ENCODE results near the gene SRCAP.
"Not testable (repeated sequence)": the region's sequence is repeated elsewhere in the genome, so short reads cannot be mapped to it uniquely, and the experiment has no call there.

SRCAP gene

GRCh38 chr16:30699615-30700099, 686 bp downstream of the SRCAP start:
- DNase-seq = no peak

DNA sequence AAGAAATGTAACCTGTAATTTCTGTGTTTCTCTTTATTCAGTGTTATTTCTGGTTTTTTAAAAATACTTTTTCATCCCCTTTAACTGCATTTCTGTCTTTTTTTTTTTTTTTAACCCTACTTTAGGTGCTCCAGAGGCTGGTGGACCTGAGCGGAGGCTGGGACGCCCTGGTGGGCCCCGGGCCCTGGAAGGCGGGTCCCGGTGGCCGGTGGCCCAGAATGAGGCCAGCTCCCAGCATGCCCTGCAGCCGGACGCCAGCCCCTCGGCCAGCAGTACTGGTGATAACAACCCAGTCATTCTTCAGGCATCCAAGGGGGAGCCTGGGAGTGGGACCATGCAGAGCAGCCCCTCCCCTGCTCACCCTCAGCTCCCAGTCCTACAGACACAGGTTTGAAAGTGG, 1.5 kb downstream of the SRCAP start:
- no peak for DNase-seq

- DNase-seq = no peak
Observed at GRCh38 chr16:30700971-30701370, 2.0 kb downstream of the SRCAP start.

- not testable (repeated sequence) for DNase-seq
Observed at GRCh38 chr16:30703071-30703470, 4.1 kb downstream of the SRCAP start.

DNA sequence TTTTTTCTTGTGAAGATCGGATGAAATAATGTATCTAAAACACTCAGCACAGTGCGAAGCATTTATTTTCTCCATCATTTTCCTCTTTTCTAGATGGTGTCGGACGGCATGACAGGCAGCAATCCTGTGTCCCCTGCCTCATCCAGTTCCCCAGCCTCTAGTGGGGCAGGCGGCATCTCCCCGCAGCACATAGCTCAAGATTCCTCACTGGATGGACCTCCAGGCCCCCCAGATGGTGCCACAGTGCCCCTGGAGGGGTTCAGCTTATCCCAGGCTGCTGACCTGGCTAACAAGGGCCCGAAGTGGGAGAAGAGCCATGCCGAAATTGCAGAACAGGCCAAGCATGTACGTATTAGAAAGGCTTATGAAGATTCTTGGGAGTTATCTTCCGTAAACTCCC, 5.0 kb downstream of the SRCAP start:
- no peak for DNase-seq

GRCh38 chr16:30706046-30706445, 7.1 kb downstream of the SRCAP start:
- no peak for DNase-seq

DNA sequence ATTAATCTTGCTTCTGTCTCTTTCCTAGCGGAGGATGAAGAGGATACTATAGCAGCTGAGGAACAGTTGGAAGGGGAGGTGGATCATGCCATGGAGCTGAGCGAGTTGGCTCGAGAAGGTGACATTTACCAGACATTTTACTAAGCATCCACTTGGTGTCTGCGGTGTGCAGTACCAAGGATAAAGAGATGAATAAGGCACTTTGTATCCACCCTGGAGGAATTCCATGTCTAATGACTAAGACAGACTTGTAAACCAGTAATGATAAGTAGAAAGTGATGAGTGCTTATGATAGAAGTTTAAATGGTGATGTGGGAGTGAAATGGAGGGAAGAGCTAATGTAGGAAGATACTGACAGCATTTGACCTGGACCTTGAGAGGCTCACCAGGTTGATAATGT, 12.0 kb downstream of the SRCAP start:
- no peak for DNase-seq

GRCh38 chr16:30711712-30712111, 12.7 kb downstream of the SRCAP start:
- no peak for DNase-seq

- DNase-seq = peak; percentile 67
Observed at GRCh38 chr16:30715750-30716445, 16.9 kb downstream of the SRCAP start.

GRCh38 chr16:30720086-30720485, 21.1 kb downstream of the SRCAP start:
- no peak for DNase-seq

GRCh38 chr16:30720694-30721093, 21.7 kb downstream of the SRCAP start:
- no peak for DNase-seq

DNA sequence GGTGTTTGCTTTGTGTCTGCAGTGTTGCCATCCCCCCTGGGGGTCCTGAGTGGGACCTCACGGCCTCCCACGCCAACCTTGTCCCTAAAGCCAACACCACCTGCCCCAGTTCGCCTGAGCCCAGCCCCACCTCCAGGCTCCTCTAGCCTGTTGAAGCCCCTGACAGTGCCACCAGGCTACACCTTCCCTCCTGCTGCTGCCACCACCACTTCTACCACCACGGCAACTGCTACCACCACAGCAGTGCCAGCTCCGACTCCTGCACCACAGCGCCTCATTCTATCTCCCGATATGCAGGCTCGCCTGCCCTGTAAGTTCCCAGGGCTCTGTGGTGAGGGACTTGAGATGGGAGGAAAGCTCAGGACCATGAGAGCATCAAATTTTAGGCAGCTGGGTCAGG, 22.2 kb downstream of the SRCAP start:
- no peak for DNase-seq

DNA sequence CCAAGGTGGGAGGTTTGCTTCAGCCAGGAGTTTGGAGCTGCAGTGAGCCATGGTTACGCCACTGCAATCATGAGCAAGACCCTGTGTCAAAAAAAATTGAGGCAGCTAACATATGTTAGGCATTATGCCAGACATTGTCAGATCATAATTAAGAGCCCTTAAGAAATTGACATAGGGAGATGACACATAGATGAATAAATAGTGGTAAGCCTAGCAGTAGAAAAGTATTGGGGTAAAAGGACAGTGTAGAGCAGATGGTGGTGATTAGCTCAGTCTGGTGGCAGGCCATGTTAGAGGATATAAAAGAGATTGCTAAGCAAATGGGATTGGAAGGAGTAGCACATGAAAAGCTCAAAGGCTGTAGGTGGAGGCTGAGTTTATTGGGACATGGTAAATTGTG, 22.6 kb downstream of the SRCAP start:
- no peak for DNase-seq

- DNase-seq = peak; percentile 46
Observed at GRCh38 chr16:30722443-30722842, 23.5 kb downstream of the SRCAP start.

DNA sequence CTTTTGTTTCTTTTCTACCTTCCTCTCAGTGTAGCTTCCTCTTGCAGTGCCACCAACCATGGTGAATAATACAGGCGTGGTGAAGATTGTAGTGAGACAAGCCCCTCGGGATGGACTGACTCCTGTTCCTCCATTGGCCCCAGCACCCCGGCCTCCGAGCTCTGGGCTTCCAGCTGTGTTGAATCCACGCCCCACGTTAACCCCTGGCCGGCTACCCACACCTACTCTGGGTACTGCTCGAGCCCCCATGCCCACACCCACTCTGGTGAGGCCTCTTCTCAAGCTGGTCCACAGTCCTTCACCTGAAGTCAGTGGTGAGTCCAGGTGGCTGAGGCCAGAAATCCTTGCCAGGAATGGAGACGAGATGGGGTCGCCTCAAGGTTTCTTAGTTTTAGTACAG, 23.9 kb downstream of the SRCAP start:
- DNase-seq = no peak

DNA sequence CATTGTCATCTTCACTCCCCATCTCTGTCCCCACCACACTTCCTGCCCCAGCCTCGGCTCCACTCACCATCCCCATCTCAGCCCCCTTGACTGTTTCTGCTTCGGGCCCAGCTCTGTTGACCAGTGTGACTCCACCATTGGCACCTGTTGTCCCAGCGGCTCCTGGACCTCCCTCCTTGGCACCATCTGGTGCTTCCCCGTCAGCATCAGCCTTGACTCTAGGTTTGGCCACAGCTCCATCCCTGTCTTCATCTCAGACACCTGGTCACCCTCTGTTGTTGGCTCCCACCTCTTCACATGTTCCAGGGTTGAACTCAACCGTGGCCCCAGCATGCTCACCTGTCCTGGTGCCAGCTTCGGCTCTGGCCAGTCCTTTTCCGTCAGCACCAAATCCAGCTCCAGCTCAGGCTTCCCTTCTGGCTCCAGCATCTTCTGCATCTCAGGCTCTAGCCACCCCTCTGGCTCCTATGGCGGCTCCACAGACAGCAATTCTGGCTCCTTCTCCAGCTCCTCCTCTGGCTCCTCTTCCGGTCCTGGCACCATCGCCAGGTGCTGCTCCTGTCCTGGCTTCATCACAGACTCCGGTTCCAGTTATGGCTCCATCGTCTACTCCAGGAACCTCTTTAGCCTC, 24.9 kb downstream of the SRCAP start:
- DNase-seq = no peak

GRCh38 chr16:30724641-30725417, 25.9 kb downstream of the SRCAP start:
- DNase-seq = peak; percentile 58

- no peak for DNase-seq
Observed at GRCh38 chr16:30725418-30725792, 26.4 kb downstream of the SRCAP start.

DNA sequence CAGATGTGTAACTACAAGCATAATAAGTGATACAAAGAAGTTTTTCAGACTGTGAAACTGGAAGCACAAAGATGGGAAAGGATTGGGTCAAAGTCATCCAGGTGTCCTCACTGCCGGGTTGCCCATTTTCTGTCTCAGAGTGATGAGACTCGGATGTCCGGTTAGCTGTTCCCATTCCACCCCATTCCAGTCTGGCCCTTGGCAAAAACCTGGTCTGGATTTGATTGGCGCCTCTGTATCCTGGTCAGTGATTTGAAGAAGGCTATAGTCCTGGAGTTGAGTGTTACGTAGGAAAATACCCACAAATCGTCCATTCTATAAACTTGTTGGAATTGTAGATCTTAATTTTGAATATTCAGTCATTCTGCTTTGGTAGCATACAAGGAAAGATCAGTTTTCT, 29.4 kb downstream of the SRCAP start:
- no peak for DNase-seq

GRCh38 chr16:30728899-30729672, 30.1 kb downstream of the SRCAP start:
- DNase-seq = no peak

GRCh38 chr16:30731411-30731810, 32.4 kb downstream of the SRCAP start:
- no peak for DNase-seq

DNA sequence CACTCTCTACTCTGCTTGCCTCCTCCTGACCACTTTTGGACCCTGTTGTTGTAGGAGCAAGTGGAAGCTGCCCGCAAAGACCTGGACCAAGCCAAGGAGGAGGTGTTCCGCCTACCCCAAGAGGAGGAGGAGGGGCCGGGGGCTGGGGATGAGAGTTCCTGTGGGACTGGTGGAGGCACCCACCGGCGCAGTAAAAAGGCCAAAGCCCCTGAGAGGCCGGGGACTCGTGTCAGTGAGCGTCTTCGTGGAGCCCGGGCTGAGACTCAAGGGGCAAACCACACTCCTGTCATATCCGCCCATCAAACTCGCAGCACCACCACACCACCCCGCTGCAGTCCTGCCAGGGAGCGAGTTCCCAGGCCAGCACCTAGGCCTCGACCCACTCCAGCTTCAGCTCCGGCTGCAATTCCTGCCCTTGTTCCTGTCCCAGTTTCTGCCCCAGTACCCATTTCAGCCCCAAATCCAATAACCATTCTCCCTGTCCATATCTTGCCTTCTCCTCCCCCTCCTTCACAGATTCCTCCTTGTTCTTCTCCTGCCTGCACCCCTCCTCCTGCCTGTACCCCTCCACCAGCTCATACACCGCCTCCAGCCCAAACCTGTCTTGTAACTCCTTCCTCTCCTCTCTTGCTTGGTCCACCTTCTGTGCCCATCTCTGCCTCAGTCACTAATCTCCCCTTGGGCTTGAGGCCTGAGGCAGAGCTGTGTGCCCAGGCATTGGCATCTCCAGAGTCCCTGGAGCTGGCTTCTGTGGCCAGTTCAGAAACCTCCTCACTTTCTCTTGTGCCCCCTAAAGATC, 38.2 kb downstream of the SRCAP start:
- no peak for DNase-seq
